K562 treated with DMSO at 1 percent for 48 hours (cell line): ENCODE results near the gene AKR1C1. TPM values are rescaled to one million over a fixed set of nuclear protein-coding genes. Genes with fewer than 3 reads are reported as not detected.

Experiments used
- total RNA-seq: library from RNA; unstranded; fragments of 300-600 nt; gene quantifications from 2 replicates; pipeline ENCODE4 v1.2.3, GENCODE V29; 2022; ENCODE audit warnings: low replicate concordance; ENCODE audit errors: extremely low read depth

The AKR1C1 gene
- not detected in 2 replicates for total RNA-seq

DNA sequence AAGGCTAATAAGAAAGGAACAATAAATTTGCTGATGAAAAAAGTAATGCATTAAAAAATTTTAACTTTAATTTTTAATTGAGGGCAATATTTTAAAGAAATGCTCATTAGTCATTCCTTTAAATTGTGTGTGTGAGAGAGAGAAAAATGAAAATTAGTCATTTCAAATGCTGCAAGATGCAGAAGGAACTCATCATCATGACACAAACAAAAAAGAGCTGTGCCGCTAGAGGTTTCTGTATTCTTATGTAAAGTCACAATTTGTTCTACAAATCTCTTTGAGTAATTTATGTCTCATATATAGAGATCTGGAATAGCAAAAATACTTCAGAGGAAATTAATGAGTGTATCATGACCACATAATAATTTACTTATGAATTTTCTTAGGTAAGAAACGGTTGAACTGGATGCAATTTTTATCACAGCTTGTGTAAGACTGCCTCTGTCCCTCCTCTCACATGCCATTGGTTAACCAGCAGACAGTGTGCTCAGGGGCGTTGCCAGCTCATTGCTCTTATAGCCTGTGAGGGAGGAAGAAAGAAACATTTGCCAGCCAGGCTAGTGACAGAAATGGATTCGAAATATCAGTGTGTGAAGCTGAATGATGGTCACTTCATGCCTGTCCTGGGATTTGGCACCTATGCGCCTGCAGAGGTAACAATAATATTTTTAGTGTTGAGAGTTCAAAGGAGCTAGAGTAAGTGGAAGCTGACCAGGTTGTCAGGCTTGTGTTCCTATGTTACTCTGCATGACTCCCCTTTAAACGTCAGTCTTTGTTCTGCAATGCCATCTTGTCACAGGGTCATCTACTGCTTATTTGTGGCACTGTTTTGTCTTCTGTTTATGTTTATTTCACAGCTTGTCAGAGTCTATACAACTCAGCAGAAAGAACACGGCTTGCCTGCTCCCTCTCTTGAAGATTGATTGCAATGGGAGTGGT lies at the start of gene AKR1C1:
Gene AKR1C1 (plus strand): TSS at position 540 of the 939 bp plus-strand sequence. CDS start 30 bp downstream, at position 570.

DNA sequence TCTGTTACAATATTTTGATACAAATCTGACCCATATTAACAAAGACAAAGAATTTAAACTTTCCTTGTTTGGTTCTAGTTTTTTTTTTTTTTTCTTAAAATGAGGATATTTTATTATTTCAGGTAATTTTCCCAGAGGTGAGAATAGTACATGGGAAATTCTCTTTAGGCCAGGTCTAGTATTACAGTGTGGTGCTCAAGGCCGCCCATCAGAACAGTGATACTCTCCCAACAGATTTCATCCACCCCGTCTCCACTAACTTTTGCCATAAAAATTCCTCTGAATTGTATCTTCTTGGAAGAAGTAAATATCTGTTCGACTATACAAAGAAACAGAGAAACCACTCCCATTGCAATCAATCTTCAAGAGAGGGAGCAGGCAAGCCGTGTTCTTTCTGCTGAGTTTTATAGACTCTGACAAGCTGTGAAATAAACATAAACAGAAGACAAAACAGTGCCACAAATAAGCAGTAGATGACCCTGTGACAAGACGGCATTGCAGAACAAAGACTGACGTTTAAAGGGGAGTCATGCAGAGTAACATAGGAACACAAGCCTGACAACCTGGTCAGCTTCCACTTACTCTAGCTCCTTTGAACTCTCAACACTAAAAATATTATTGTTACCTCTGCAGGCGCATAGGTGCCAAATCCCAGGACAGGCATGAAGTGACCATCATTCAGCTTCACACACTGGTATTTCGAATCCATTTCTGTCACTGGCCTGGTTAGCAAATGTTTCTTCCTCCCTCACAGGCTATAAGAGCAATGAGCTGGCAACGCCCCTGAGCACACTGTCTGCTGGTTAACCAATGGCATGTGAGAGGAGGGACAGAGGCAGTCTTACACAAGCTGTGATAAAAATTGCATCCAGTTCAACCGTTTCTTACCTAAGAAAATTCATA lies 40.2 kb downstream of the AKR1C1 start, which contains the start of gene AKR1C2:
Gene AKR1C2 (minus strand): TSS at position 731 of the 903 bp plus-strand sequence. CDS start 22 bp downstream, at position 709.

Other genes with a start within 250 kb of the AKR1C1 start
- gene AKR1E2, start 137.2 kb upstream of the AKR1C1 start, total RNA-seq = not detected in 2 replicates
- 129 TPM in 1 of 2 replicates, not detected in the other for gene AKR1C2, start 40.4 kb downstream of the AKR1C1 start, total RNA-seq
- gene AKR1C3, start 131.0 kb downstream of the AKR1C1 start, total RNA-seq = not detected in 2 replicates
- not detected in 2 replicates for gene AKR1C8, start 221.7 kb downstream of the AKR1C1 start, total RNA-seq
- not detected in 2 replicates for gene AKR1C4, start 233.4 kb downstream of the AKR1C1 start, total RNA-seq